GM12892 (cell line): Measurements from ENCODE around the gene WBP4.

ENCODE experiments used
- POLR2A ChIP-seq: IDR thresholded peaks from 2 replicates; pipeline ENCODE4 v1.6.1; 2011; ENCODE audit warnings: low read depth, low read length, control low read depth
- POLR2AphosphoS5 ChIP-seq: IDR thresholded peaks from 2 replicates; pipeline ENCODE4 v1.6.1; 2011; ENCODE audit warnings: low read depth, low read length, control low read depth
- TAF1 ChIP-seq: IDR thresholded peaks from 2 replicates; pipeline ENCODE4 v1.6.1; 2011; ENCODE audit warnings: low read depth, mild to moderate bottlenecking, control low read depth, low read length, borderline replicate concordance

GRCh38 chr13:41049480-41050440, 11.5 kb upstream of the WBP4 start:
- TF ChIP-seq POLR2AphosphoS5 (no peak), TAF1 (no peak), POLR2A (no peak)
